Measurements from ENCODE around the gene DTNA.

DNA sequence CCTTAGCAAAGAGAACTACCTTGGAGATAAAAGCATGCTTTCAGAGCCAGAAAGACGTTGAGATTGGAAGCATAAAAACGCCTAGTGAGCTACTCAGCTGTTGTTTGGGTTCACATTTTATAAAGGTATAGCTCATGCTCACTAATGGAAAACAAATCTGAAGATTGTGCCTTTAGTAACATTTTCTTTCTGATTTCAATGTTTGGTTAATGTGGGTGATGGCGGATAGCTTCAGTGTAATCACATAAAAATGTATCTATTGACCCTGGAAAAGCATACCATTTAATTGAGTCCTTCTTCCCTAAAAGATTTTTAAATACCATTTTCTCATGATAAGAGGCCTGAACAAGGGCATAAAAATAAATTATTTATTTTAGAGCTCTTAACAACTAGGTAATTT is 73.4 kb downstream of the DTNA start:
- no peak for TF ChIP-seq SRF (IDR thresholded peaks at IDR 0.05; ENCODE audit: low read depth)
- no peak for TF ChIP-seq CTCF (IDR thresholded peaks at IDR 0.05 in 2 of 3, conservative IDR thresholded peaks at IDR 0.05 in 1 of 3; ENCODE audit: borderline replicate concordance in 1 of 3, insufficient read depth in 1 of 3, low read depth in 2 of 3, low read length in 2 of 3)
- no peak for TF ChIP-seq POLR2A (IDR thresholded peaks at IDR 0.05; ENCODE audit: borderline replicate concordance, extremely low read depth, insufficient read depth, insufficient read length)
- no peak for TF ChIP-seq RAD21 (IDR thresholded peaks at IDR 0.05; ENCODE audit: low read depth)
- TF ChIP-seq, protein P1, sequence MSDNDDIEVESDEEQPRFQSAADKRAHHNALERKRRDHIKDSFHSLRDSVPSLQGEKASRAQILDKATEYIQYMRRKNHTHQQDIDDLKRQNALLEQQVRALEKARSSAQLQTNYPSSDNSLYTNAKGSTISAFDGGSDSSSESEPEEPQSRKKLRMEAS (IDR thresholded peaks at IDR 0.05), result no peak

Data from HCT116 (cell line).